ENCODE data around the gene ZWILCH.
"Not testable (repeated sequence)": the region's sequence is repeated elsewhere in the genome, so short reads cannot be mapped to it uniquely, and the experiment has no call there.

The ZWILCH gene

GRCh38 chr15:66581972-66582537 lies 76.9 kb downstream of the ZWILCH start:
- no peak for DNase-seq (ENCODE audit: low read depth)

- DNase-seq (ENCODE audit: low read depth), result no peak
These were observed 81.2 kb downstream of the ZWILCH start for GRCh38 chr15:66586155-66586976.

- no peak for DNase-seq (ENCODE audit: low read depth)
These were observed 81.9 kb downstream of the ZWILCH start for GRCh38 chr15:66587020-66587419.

GRCh38 chr15:66587749-66588148 lies 82.6 kb downstream of the ZWILCH start:
- no peak for DNase-seq (ENCODE audit: low read depth)

- DNase-seq (ENCODE audit: low read depth), result no peak
These were observed 83.4 kb downstream of the ZWILCH start for GRCh38 chr15:66588537-66588936.

- no peak for DNase-seq (ENCODE audit: low read depth)
These were observed 83.8 kb downstream of the ZWILCH start for GRCh38 chr15:66588971-66589370.

- DNase-seq (ENCODE audit: low read depth), result not testable (repeated sequence)
These were observed 84.3 kb downstream of the ZWILCH start for GRCh38 chr15:66589429-66589828.

GRCh38 chr15:66590435-66590834 lies 85.3 kb downstream of the ZWILCH start:
- no peak for DNase-seq (ENCODE audit: low read depth)

GRCh38 chr15:66591322-66591862 lies 86.3 kb downstream of the ZWILCH start:
- DNase-seq (ENCODE audit: low read depth), result no peak

- DNase-seq (ENCODE audit: low read depth), result no peak
These were observed 87.5 kb downstream of the ZWILCH start for GRCh38 chr15:66592505-66593218.

GRCh38 chr15:66593219-66593780 lies 88.2 kb downstream of the ZWILCH start:
- no peak for DNase-seq (ENCODE audit: low read depth)

GRCh38 chr15:66594344-66594743 lies 89.2 kb downstream of the ZWILCH start:
- DNase-seq (ENCODE audit: low read depth), result no peak

GRCh38 chr15:66594836-66595235 lies 89.7 kb downstream of the ZWILCH start:
- no peak for DNase-seq (ENCODE audit: low read depth)

- DNase-seq (ENCODE audit: low read depth), result no peak
These were observed 90.2 kb downstream of the ZWILCH start for GRCh38 chr15:66595332-66595731.

GRCh38 chr15:66595931-66596545 lies 90.9 kb downstream of the ZWILCH start:
- no peak for DNase-seq (ENCODE audit: low read depth)

GRCh38 chr15:66598095-66598815 lies 93.1 kb downstream of the ZWILCH start:
- DNase-seq (ENCODE audit: low read depth), result no peak
